HepG2 (cell line): ENCODE results near the gene C18orf54. TPM values are rescaled to one million over a fixed set of nuclear protein-coding genes. Genes with fewer than 3 reads are reported as not detected.

Experiments
- ADNP ChIP-seq: sonication (generic); formaldehyde crosslinking; IDR thresholded peaks from 2 replicates; pipeline ENCODE4 v1.4.0; 2020; ENCODE audit warnings: missing genetic modification reagents
- ASH2L ChIP-seq: fragments of 300-600, 200-600 bp; sonication (generic); IDR thresholded peaks from 2 replicates; pipeline ENCODE4 v1.7.0; 2017; ENCODE audit warnings: low read depth, mild to moderate bottlenecking, moderate library complexity, mixed read lengths, low read length; ENCODE audit not compliant: insufficient read length
- E2F1 ChIP-seq: sonication (generic); formaldehyde crosslinking; IDR thresholded peaks from 2 replicates; pipeline ENCODE4 v1.5.0; 2020; ENCODE audit warnings: missing genetic modification reagents
- ELF3 ChIP-seq: IDR thresholded peaks from 2 replicates; pipeline ENCODE4 v1.6.1; 2016; ENCODE audit warnings: missing genetic modification reagents, missing compliant biosample characterization
- FOXP1 ChIP-seq, 2 experiments: fragments of 450-650 bp in 1 of 2; IDR thresholded peaks; 2 replicates each; pipeline ENCODE4 v1.6.1; 2017 to 2018; ENCODE audit warnings: antibody characterized with exemption in 1 of 2
- HNRNPLL ChIP-seq: fragments of 200-400 bp; formaldehyde crosslinking; IDR thresholded peaks from 2 replicates; pipeline ENCODE4 v1.6.1; 2017; ENCODE audit warnings: mild to moderate bottlenecking, low read depth, low read length; ENCODE audit not compliant: poor library complexity, severe bottlenecking
- HNRNPUL1 ChIP-seq: fragments of 200-400 bp; formaldehyde crosslinking; IDR thresholded peaks from 2 replicates; pipeline ENCODE4 v1.6.1; 2017; ENCODE audit warnings: low read depth, mild to moderate bottlenecking, low read length, moderate library complexity
- JDP2 ChIP-seq: sonication (generic); formaldehyde crosslinking; IDR thresholded peaks from 2 replicates; pipeline ENCODE4 v1.8.1; 2022; ENCODE audit warnings: missing genetic modification reagents, borderline replicate concordance
- LRRFIP1 ChIP-seq: sonication (generic); formaldehyde crosslinking; conservative IDR thresholded peaks from 2 replicates; pipeline ENCODE4 v1.4.0; 2020; ENCODE audit warnings: missing genetic modification reagents
- MXD4 ChIP-seq: IDR thresholded peaks from 2 replicates; pipeline ENCODE4 v1.6.1; 2016; ENCODE audit warnings: mild to moderate bottlenecking, missing biosample characterization, missing genetic modification reagents
- NFE2L1 ChIP-seq: sonication (generic); formaldehyde crosslinking; IDR thresholded peaks from 2 replicates; pipeline ENCODE4 v1.4.0; 2020; ENCODE audit warnings: missing genetic modification reagents, mild to moderate bottlenecking, borderline replicate concordance
- SMARCC2 ChIP-seq: fragments of 450-650 bp; IDR thresholded peaks from 2 replicates; pipeline ENCODE4 v1.6.1; 2017; ENCODE audit warnings: antibody characterized with exemption, mild to moderate bottlenecking
- SRSF9 ChIP-seq: fragments of 200-400 bp; formaldehyde crosslinking; IDR thresholded peaks from 2 replicates; pipeline ENCODE4 v1.6.1; 2018; ENCODE audit warnings: borderline replicate concordance, mild to moderate bottlenecking, low read depth, low read length; ENCODE audit not compliant: insufficient read depth, poor library complexity, severe bottlenecking
- TCF7 ChIP-seq: sonication (generic); IDR thresholded peaks from 2 replicates; pipeline ENCODE4 v1.6.1; 2016; ENCODE audit warnings: antibody characterized with exemption, low read depth
- THAP7 ChIP-seq: sonication (generic); formaldehyde crosslinking; IDR thresholded peaks from 2 replicates; pipeline ENCODE4 v1.8.1; 2023; ENCODE audit warnings: mild to moderate bottlenecking, missing genetic modification reagents
- ZBTB38 ChIP-seq: sonication (generic); formaldehyde crosslinking; IDR thresholded peaks from 2 replicates; pipeline ENCODE4 v1.5.1; 2020; ENCODE audit warnings: mild to moderate bottlenecking, missing genetic modification reagents
- ZFY ChIP-seq: sonication (generic); formaldehyde crosslinking; IDR thresholded peaks from 2 replicates; pipeline ENCODE4 v1.4.0; 2020; ENCODE audit warnings: missing genetic modification reagents
- ZNF232 ChIP-seq: sonication (generic); formaldehyde crosslinking; IDR thresholded peaks from 2 replicates; pipeline ENCODE4 v1.4.0; 2020; ENCODE audit warnings: missing genetic modification reagents, borderline replicate concordance
- ZNF430 ChIP-seq: sonication (generic); formaldehyde crosslinking; IDR thresholded peaks from 2 replicates; pipeline ENCODE4 v1.9.0; 2021; ENCODE audit warnings: mild to moderate bottlenecking, missing genetic modification reagents
- ZNF432 ChIP-seq: sonication (generic); formaldehyde crosslinking; IDR thresholded peaks from 2 replicates; pipeline ENCODE4 v1.5.0; 2020; ENCODE audit warnings: missing genetic modification reagents, mild to moderate bottlenecking, borderline replicate concordance
- ZNF576 ChIP-seq: sonication (generic); formaldehyde crosslinking; IDR thresholded peaks from 2 replicates; pipeline ENCODE4 v1.4.0; 2020; ENCODE audit warnings: mild to moderate bottlenecking, missing genetic modification reagents
- ZNF670 ChIP-seq: sonication (generic); formaldehyde crosslinking; IDR thresholded peaks from 2 replicates; pipeline ENCODE4 v1.8.0; 2022; ENCODE audit warnings: mild to moderate bottlenecking, missing genetic modification reagents, borderline replicate concordance
- polyA plus RNA-seq, 8 experiments: library from polyadenylated mRNA; depleted of rRNA in 3 of 8; stranded (reverse) in 7 of 8; unstranded in 1 of 8; fragments of >200 nt; fragmentation: Illumina TruSeq in 4 of 8; extraction: Trizol in 4 of 8; gene quantifications; 2 replicates each; pipeline versions ENCODE4 v1.2.1 to v1.2.3, GENCODE V29; 2011 to 2016; ENCODE audit warnings: low read depth in 4 of 8, missing spikeins in 1 of 8, mixed read lengths in 1 of 8; ENCODE audit not compliant: insufficient read depth in 1 of 8
- total RNA-seq, 5 experiments: library from RNA; depleted of rRNA; stranded (reverse); fragments of >200 nt; fragmentation: Illumina TruSeq; extraction: Trizol; gene quantifications; 2 replicates each; pipeline ENCODE4 v1.2.3, GENCODE V29; 2016; ENCODE audit warnings: low read depth in 1 of 5

The C18orf54 gene
- total and polyA plus RNA-seq, 2 of the 13 experiments (the other 11 are each of a cell fraction or from before 2014, with no cell fraction given): 1.8 to 2.5 TPM

- TF ChIP-seq ZNF432 (CRISPR knock-in tag): 0 out of 2 replicates have a peak, but pooled peaks have one; percentile 92
- no peak for TF ChIP-seq ZBTB38 (CRISPR knock-in tag)
- TF ChIP-seq E2F1: no peak
- TF ChIP-seq HNRNPUL1: no peak
- no peak for TF ChIP-seq THAP7 (CRISPR knock-in tag)
- TF ChIP-seq ELF3 (CRISPR knock-in tag): peak; percentile 65
- TF ChIP-seq LRRFIP1 (CRISPR knock-in tag): no peak
- no peak for TF ChIP-seq SRSF9
- TF ChIP-seq ZNF576 (CRISPR knock-in tag): no peak
- TF ChIP-seq NFE2L1 (CRISPR knock-in tag): no peak
- TF ChIP-seq ZFY (CRISPR knock-in tag): no peak
- TF ChIP-seq ASH2L: peak; percentile 44
- no peak for TF ChIP-seq TCF7
- no peak for TF ChIP-seq HNRNPLL
- TF ChIP-seq SMARCC2: no peak
- TF ChIP-seq JDP2 (CRISPR knock-in tag): no peak
- no peak for TF ChIP-seq ZNF430 (CRISPR knock-in tag)
- no peak for TF ChIP-seq FOXP1 (IDR thresholded peaks at IDR 0.05)
- no peak; the same call in 1 of the 2 replicates for TF ChIP-seq FOXP1 (CRISPR knock-in tag; IDR thresholded peaks at IDR 0.05)
- no peak for TF ChIP-seq ZNF232 (CRISPR knock-in tag)
- TF ChIP-seq MXD4: no peak
- no peak for TF ChIP-seq ADNP (CRISPR knock-in tag)
- no peak for TF ChIP-seq ZNF670
Measured at GRCh38 chr18:54388203-54389142, 30.8 kb downstream of the C18orf54 start (continued).
